Measurements from ENCODE around the gene PALLD. TPM values are rescaled to one million over a fixed set of nuclear protein-coding genes. Genes with fewer than 3 reads are reported as not detected.

The PALLD gene
- total RNA-seq, 1 donor from 2014 or later: 69.2 TPM

GRCh38 chr4:168744021-168744420 lies 247.2 kb downstream of the PALLD start:
- FAIRE-seq: no peak

GRCh38 chr4:168748807-168749206 lies 252.0 kb downstream of the PALLD start:
- FAIRE-seq: no peak
- no peaks in the 10 kb centered on the region for H3K27me3 ChIP-seq (ENCODE audit: control insufficient read depth, insufficient read depth, low read length)
- no peak overlapping the region for H3K4me3 ChIP-seq (ENCODE audit: low read depth, low read length)
- TF ChIP-seq CTCF (IDR thresholded peaks at IDR 0.05; ENCODE audit: insufficient read depth, low read length, severe bottlenecking): no peak
- no peak for DNase-seq (ENCODE audit: low read depth)
- no peaks in the 10 kb centered on the region for H3K36me3 ChIP-seq (ENCODE audit: control insufficient read depth, insufficient read depth, low read length)

More at GRCh38 chr4:168744021-168744420, 247.2 kb downstream of the PALLD start:
- TF ChIP-seq CTCF (IDR thresholded peaks at IDR 0.05; ENCODE audit: insufficient read depth, low read length, severe bottlenecking): no peak
- Histone ChIP-seq H3K27me3 (ENCODE audit: control insufficient read depth, insufficient read depth, low read length) (no peaks in the 10 kb centered on the region), H3K36me3 (ENCODE audit: control insufficient read depth, insufficient read depth, low read length) (no peaks in the 10 kb centered on the region), H3K4me3 (ENCODE audit: low read depth, low read length) (no peak overlapping the region)
- peak; percentile 37 for DNase-seq (ENCODE audit: low read depth)

- no peak for FAIRE-seq
- H3K27me3 ChIP-seq (ENCODE audit: control insufficient read depth, insufficient read depth, low read length): no peaks in the 10 kb centered on the region
Observed at GRCh38 chr4:168751263-168752225, 254.7 kb downstream of the PALLD start.

DNA sequence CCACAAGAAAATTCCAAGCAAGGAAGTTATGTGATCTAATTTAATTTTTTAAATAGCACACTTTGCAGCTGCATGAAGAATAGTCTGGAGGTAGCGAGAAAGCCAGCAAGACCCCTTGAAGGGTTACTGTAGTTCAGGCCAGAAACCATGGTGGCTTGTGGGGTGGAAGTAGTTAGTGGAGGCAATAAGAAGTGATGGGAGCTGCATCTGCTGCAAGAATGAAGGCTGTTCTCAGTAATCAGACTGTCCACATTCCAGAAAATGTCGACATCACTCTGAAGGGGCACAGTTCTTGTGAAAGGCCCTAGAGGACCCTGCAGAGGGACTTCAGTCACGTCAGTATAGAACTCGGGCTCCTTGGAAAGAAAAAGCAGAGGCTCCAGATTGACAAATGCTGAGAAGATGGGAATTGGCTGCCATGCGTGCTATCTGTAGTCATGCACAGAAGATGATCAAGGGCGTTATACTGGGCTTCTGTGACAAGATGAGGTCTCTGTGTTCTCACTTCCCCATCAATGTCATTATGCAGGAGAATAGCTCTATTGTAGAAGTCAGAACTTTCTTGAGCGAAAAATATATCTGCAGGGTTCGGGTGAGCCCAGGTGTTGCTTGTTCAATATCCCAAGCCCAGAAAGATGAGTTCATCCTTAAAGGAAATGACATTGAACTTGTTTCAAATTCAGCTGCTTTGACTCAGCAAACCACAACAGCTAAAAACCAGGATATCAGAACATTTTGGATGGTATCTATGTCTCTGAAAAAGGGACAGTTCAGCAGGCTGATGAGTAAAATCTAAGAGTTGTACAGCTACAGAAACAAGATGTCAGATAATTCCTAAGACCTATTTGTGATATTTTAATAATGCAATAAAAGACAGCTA lies 259.0 kb downstream of the PALLD start:
- Histone ChIP-seq H3K4me3 (ENCODE audit: low read depth, low read length) (no peak overlapping the region), H3K36me3 (ENCODE audit: control insufficient read depth, insufficient read depth, low read length) (no peaks in the 10 kb centered on the region), H3K27me3 (ENCODE audit: control insufficient read depth, insufficient read depth, low read length) (no peaks in the 10 kb centered on the region)
- FAIRE-seq (no peak), DNase-seq (ENCODE audit: low read depth) (peak; percentile 32)
- TF ChIP-seq CTCF (IDR thresholded peaks at IDR 0.05; ENCODE audit: insufficient read depth, low read length, severe bottlenecking): no peak

More at GRCh38 chr4:168751263-168752225, 254.7 kb downstream of the PALLD start:
- no peaks in the 10 kb centered on the region for H3K36me3 ChIP-seq (ENCODE audit: control insufficient read depth, insufficient read depth, low read length)
- DNase-seq (ENCODE audit: low read depth): peak; percentile 24
- TF ChIP-seq CTCF (IDR thresholded peaks at IDR 0.05; ENCODE audit: insufficient read depth, low read length, severe bottlenecking): no peak
- H3K4me3 ChIP-seq (ENCODE audit: low read depth, low read length): no peak overlapping the region

DNA sequence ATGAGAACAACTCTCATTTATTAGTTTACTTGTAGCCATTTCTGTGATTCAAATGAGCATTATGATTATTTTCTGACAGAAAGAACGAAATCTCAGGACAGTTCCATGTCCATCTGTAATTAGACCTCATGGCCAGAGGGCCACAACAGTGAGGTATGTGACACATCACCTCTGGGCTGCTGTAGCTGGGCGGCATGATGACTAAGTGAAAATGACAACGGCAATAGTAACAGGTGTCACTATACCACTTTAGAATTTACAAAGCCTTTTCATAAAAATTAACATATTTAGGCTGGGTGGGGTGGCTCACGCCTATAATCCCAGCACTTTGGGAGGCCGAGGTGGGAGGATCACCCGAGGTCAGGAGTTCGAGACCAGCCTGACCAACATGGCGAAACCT lies 260.6 kb downstream of the PALLD start:
- FAIRE-seq (no peak), DNase-seq (ENCODE audit: low read depth) (no peak)
- TF ChIP-seq CTCF (IDR thresholded peaks at IDR 0.05; ENCODE audit: insufficient read depth, low read length, severe bottlenecking): no peak
- H3K27me3 ChIP-seq (ENCODE audit: control insufficient read depth, insufficient read depth, low read length): no peaks in the 10 kb centered on the region
- H3K4me3 ChIP-seq (ENCODE audit: low read depth, low read length): no peak overlapping the region
- no peaks in the 10 kb centered on the region for H3K36me3 ChIP-seq (ENCODE audit: control insufficient read depth, insufficient read depth, low read length)
